ENCODE measurements around the gene CCNY. TPM values are rescaled to one million over a fixed set of nuclear protein-coding genes. Genes with fewer than 3 reads are reported as not detected.
A peak's percentile ranks its signal among the peaks of the same experiment; 100 is the strongest.
"Not testable (repeated sequence)": the region's sequence is repeated elsewhere in the genome, so short reads cannot be mapped to it uniquely, and the experiment has no call there.

CCNY gene
- total RNA-seq, 1 donor from 2014 or later, result 85.9 TPM

DNA sequence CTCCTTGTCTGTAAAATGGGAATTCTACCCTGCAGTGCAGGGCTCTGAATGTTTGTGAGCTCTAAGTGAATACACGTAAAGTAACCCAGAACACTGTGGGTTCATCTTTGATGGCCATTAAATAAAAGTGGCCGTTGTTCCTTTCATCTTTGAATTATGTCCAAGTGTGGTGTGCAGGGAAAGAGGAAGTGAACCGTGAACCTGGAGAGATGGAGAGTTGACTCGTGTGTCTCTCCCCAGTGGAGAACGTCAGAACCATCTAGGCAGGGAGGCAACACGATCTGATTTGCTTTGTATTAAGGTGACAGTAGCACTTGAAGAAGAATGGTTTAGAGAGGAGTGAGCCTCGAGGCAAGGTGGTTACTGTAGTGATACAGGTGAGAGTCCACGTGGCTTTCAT is 175.3 kb downstream of the CCNY start:
- Mint-ChIP-seq H3K4me1 (ENCODE audit: low read depth, unreplicated experiment) (peaks cover 6% of the 10 kb centered on the region), H3K36me3 (ENCODE audit: low read depth, unreplicated experiment) (peaks cover 13% of the 10 kb centered on the region), H3K27ac (ENCODE audit: unreplicated experiment) (no peak overlapping the region), H3K27me3 (ENCODE audit: low read depth, unreplicated experiment) (no peaks in the 10 kb centered on the region), H3K4me3 (ENCODE audit: unreplicated experiment) (no peak overlapping the region), H3K9me3 (ENCODE audit: unreplicated experiment) (peaks cover 3% of the 10 kb centered on the region)
- peaks cover 73% of the 10 kb centered on the region for H3K79me2 ChIP-seq (ENCODE audit: insufficient read depth, low read length)
- no peak overlapping the region for H3K9ac ChIP-seq (ENCODE audit: low read length)
- H3K27me3 ChIP-seq (ENCODE audit: insufficient read depth, low read length), result no peaks in the 10 kb centered on the region
- H4K20me1 ChIP-seq (ENCODE audit: insufficient read depth, low read length), result peaks cover 62% of the 10 kb centered on the region
- no peak overlapping the region for H3K4me2 ChIP-seq (ENCODE audit: low read length)
- DNase-seq (ENCODE audit: low read depth), result no peak
- no peaks in the 10 kb centered on the region for H3K36me3 ChIP-seq (ENCODE audit: insufficient read depth, low read length)
- no peaks in the 10 kb centered on the region for H3K4me1 ChIP-seq (ENCODE audit: insufficient read depth, low read length)
- FAIRE-seq, result no peak
- TF ChIP-seq CTCF (IDR thresholded peaks at IDR 0.05; ENCODE audit: insufficient read depth, low read depth, low read length) (no peak), EZH2 (IDR thresholded peaks at IDR 0.05; ENCODE audit: insufficient read depth, low read length) (no peak)
- H2AFZ ChIP-seq (ENCODE audit: low read depth, low read length), result no peak overlapping the region
- H3K4me3 ChIP-seq (ENCODE audit: insufficient read depth, low read depth, low read length), result no peak overlapping the region
- H3K27ac ChIP-seq (ENCODE audit: low read depth, low read length), result no peak overlapping the region
- H3K9me3 ChIP-seq (ENCODE audit: insufficient read depth, low read depth, low read length), result no peaks in the 10 kb centered on the region

DNA sequence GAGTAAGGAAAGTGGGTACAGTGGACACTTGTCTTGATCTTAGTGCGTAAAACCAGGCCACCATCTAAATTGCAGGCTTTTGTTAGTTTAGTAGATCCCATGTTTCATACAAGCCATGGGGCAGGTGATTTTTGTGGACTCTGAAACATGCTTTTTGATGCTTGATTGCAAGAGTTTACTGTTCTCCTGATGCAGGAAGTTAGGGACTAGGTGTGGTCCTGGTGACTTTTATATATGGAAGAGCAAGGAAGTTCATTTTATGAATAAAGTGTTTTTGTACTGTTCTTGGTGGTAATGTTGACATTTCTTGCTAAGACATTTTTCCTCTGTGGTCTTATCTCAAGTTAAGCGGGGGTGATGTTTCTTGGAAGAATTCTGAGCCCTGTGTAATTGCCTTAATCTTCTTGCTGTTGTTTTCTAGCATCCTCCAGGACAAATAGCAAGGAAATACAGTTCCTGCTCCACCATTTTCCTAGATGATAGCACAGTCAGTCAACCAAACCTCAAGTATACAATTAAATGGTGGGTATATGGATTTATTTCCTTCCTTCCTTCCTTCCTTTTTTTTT is 179.9 kb downstream of the CCNY start:
- Histone ChIP-seq H3K27ac (ENCODE audit: low read depth, low read length) (no peak overlapping the region), H3K79me2 (ENCODE audit: insufficient read depth, low read length) (peaks cover 67% of the 10 kb centered on the region), H3K36me3 (ENCODE audit: insufficient read depth, low read length) (no peaks in the 10 kb centered on the region), H3K4me1 (ENCODE audit: insufficient read depth, low read length) (no peaks in the 10 kb centered on the region), H4K20me1 (ENCODE audit: insufficient read depth, low read length) (peaks cover 66% of the 10 kb centered on the region), H3K9me3 (ENCODE audit: insufficient read depth, low read depth, low read length) (no peaks in the 10 kb centered on the region), H3K27me3 (ENCODE audit: insufficient read depth, low read length) (no peaks in the 10 kb centered on the region), H2AFZ (ENCODE audit: low read depth, low read length) (no peak overlapping the region), H3K4me2 (ENCODE audit: low read length) (no peak overlapping the region), H3K9ac (ENCODE audit: low read length) (no peak overlapping the region), H3K4me3 (ENCODE audit: insufficient read depth, low read depth, low read length) (no peak overlapping the region)
- Mint-ChIP-seq H3K4me1 (ENCODE audit: low read depth, unreplicated experiment) (peaks cover 10% of the 10 kb centered on the region), H3K9me3 (ENCODE audit: unreplicated experiment) (no peaks in the 10 kb centered on the region), H3K4me3 (ENCODE audit: unreplicated experiment) (no peak overlapping the region), H3K27me3 (ENCODE audit: low read depth, unreplicated experiment) (no peaks in the 10 kb centered on the region), H3K27ac (ENCODE audit: unreplicated experiment) (no peak overlapping the region), H3K36me3 (ENCODE audit: low read depth, unreplicated experiment) (peaks cover 4% of the 10 kb centered on the region)
- DNase-seq (ENCODE audit: low read depth) (peak; percentile 32), FAIRE-seq (no peak)
- TF ChIP-seq CTCF (IDR thresholded peaks at IDR 0.05; ENCODE audit: insufficient read depth, low read depth, low read length) (no peak), EZH2 (IDR thresholded peaks at IDR 0.05; ENCODE audit: insufficient read depth, low read length) (no peak)

- Histone ChIP-seq H3K4me2 (ENCODE audit: low read length) (no peak overlapping the region), H3K4me1 (ENCODE audit: insufficient read depth, low read length) (no peaks in the 10 kb centered on the region), H2AFZ (ENCODE audit: low read depth, low read length) (no peak overlapping the region), H3K36me3 (ENCODE audit: insufficient read depth, low read length) (no peaks in the 10 kb centered on the region), H3K9me3 (ENCODE audit: insufficient read depth, low read depth, low read length) (no peaks in the 10 kb centered on the region), H3K9ac (ENCODE audit: low read length) (no peak overlapping the region), H3K27me3 (ENCODE audit: insufficient read depth, low read length) (no peaks in the 10 kb centered on the region), H3K4me3 (ENCODE audit: insufficient read depth, low read depth, low read length) (no peak overlapping the region), H3K27ac (ENCODE audit: low read depth, low read length) (no peak overlapping the region), H4K20me1 (ENCODE audit: insufficient read depth, low read length) (peaks cover 58% of the 10 kb centered on the region), H3K79me2 (ENCODE audit: insufficient read depth, low read length) (peaks cover 66% of the 10 kb centered on the region)
- peak overlapping the region; percentile 23 for H3K27ac Mint-ChIP-seq (ENCODE audit: unreplicated experiment)
- no peak for TF ChIP-seq EZH2 (IDR thresholded peaks at IDR 0.05; ENCODE audit: insufficient read depth, low read length)
- TF ChIP-seq CTCF (IDR thresholded peaks at IDR 0.05; ENCODE audit: insufficient read depth, low read depth, low read length), result no peak
- H3K36me3 Mint-ChIP-seq (ENCODE audit: low read depth, unreplicated experiment), result peaks cover 9% of the 10 kb centered on the region
- H3K9me3 Mint-ChIP-seq (ENCODE audit: unreplicated experiment), result no peaks in the 10 kb centered on the region
- FAIRE-seq (no peak), DNase-seq (ENCODE audit: low read depth) (peak; percentile 34)
- no peaks in the 10 kb centered on the region for H3K27me3 Mint-ChIP-seq (ENCODE audit: low read depth, unreplicated experiment)
- no peak overlapping the region for H3K4me3 Mint-ChIP-seq (ENCODE audit: unreplicated experiment)
- peaks cover 10% of the 10 kb centered on the region for H3K4me1 Mint-ChIP-seq (ENCODE audit: low read depth, unreplicated experiment)
Measured at GRCh38 chr10:35517431-35518181, 181.3 kb downstream of the CCNY start.

- Histone ChIP-seq H3K79me2 (ENCODE audit: insufficient read depth, low read length) (peaks cover 67% of the 10 kb centered on the region), H4K20me1 (ENCODE audit: insufficient read depth, low read length) (peaks cover 54% of the 10 kb centered on the region)
- H3K9me3 ChIP-seq (ENCODE audit: insufficient read depth, low read depth, low read length); H3K9me3 Mint-ChIP-seq (ENCODE audit: unreplicated experiment); H3K36me3 ChIP-seq (ENCODE audit: insufficient read depth, low read length); H3K4me3 Mint-ChIP-seq (ENCODE audit: unreplicated experiment); DNase-seq (ENCODE audit: low read depth); H3K27ac ChIP-seq (ENCODE audit: low read depth, low read length); H3K27me3 ChIP-seq (ENCODE audit: insufficient read depth, low read length); H3K4me3 ChIP-seq (ENCODE audit: insufficient read depth, low read depth, low read length); FAIRE-seq; H3K27ac Mint-ChIP-seq (ENCODE audit: unreplicated experiment); H2AFZ ChIP-seq (ENCODE audit: low read depth, low read length); H3K9ac ChIP-seq (ENCODE audit: low read length); H3K4me2 ChIP-seq (ENCODE audit: low read length); H3K27me3 Mint-ChIP-seq (ENCODE audit: low read depth, unreplicated experiment); H3K36me3 Mint-ChIP-seq (ENCODE audit: low read depth, unreplicated experiment); H3K4me1 ChIP-seq (ENCODE audit: insufficient read depth, low read length): not testable (repeated sequence)
- peaks cover 10% of the 10 kb centered on the region for H3K4me1 Mint-ChIP-seq (ENCODE audit: low read depth, unreplicated experiment)
Measured at GRCh38 chr10:35518187-35518586, 181.9 kb downstream of the CCNY start.

Data from astrocyte (in vitro differentiated cells and primary cell).